H1 (cell line): ENCODE data around the gene TMEM200B. TPM values are rescaled to one million over a fixed set of nuclear protein-coding genes. Genes with fewer than 3 reads are reported as not detected.

ENCODE experiments used
- CTCF ChIA-PET: fragments of 300-600 bp; sonication (Branson Sonifier 250); formaldehyde crosslinking; loops from one replicate; lab custom pipeline; 2021; ENCODE audit not compliant: partially characterized antibody; lab: Charles Lee
- POLR2A ChIA-PET: fragments of 300-600 bp; sonication (Branson Sonifier 250); formaldehyde crosslinking; loops from one replicate; lab custom pipeline; 2021; ENCODE audit warnings: inconsistent platforms; ENCODE audit not compliant: partially characterized antibody; lab: Charles Lee
- DNase-seq, 2 experiments: peaks; one replicate each; pipeline versions ENCODE4 v3.0.0 to v3.0.0-alpha.2; 2010 to 2022; ENCODE audit warnings: low spot score in 2 of 2, low read depth in 1 of 2, mixed read lengths in 1 of 2
- FAIRE-seq: peaks from 2 replicates; lab custom pipeline; 2011; peaks lifted over from hg19 to GRCh38; lab: Jason Lieb, UNC
- H2AFZ ChIP-seq: 2 replicates; pipeline ENCODE4 v1.8.1; 2012; ENCODE audit warnings: low read length, inconsistent platforms
- H2AK5ac ChIP-seq: 2 replicates; pipeline ENCODE4 v1.6.1; 2013; ENCODE audit warnings: low read depth, low read length
- H2BK120ac ChIP-seq: replicated peaks from 2 replicates; pipeline ENCODE3; 2013; ENCODE audit warnings: low read depth, low read length, inconsistent platforms
- H2BK12ac ChIP-seq: 2 replicates; pipeline ENCODE4 v1.6.1; 2013; ENCODE audit warnings: low read depth, low read length
- H2BK15ac ChIP-seq: 2 replicates; pipeline ENCODE4 v1.6.1; 2013; ENCODE audit warnings: low read length
- H2BK20ac ChIP-seq: 2 replicates; pipeline ENCODE4 v1.6.1; 2013; ENCODE audit warnings: low read length
- H2BK5ac ChIP-seq: 2 replicates; pipeline ENCODE4 v1.6.1; 2013; ENCODE audit warnings: low read depth, low read length
- H3K14ac ChIP-seq: 2 replicates; pipeline ENCODE4 v1.6.1; 2013; ENCODE audit warnings: inconsistent platforms; ENCODE audit not compliant: insufficient read length
- H3K18ac ChIP-seq: 2 replicates; pipeline ENCODE4 v1.6.1; 2013; ENCODE audit warnings: low read length; ENCODE audit errors: extremely low read depth
- H3K23ac ChIP-seq: 2 replicates; pipeline ENCODE4 v1.6.1; 2013; ENCODE audit warnings: inconsistent platforms; ENCODE audit not compliant: insufficient read length
- H3K23me2 ChIP-seq: 2 replicates; pipeline ENCODE4 v1.6.1; 2013; ENCODE audit warnings: low read depth, low read length
- H3K27ac ChIP-seq: 2 replicates; pipeline ENCODE4 v1.6.1; 2011; ENCODE audit warnings: low read depth, low read length, inconsistent platforms
- H3K27me3 ChIP-seq, 4 experiments: replicated peaks in 1 of 4; 1 replicate in 1 of 4; 2 replicates in 3 of 4; pipeline versions ENCODE4 v1.6.1 to v1.8.1; 2011 to 2013; ENCODE audit warnings: low read length in 3 of 4, mild to moderate bottlenecking in 3 of 4, inconsistent platforms in 2 of 4, mixed read lengths in 2 of 4, moderate library complexity in 1 of 4; ENCODE audit not compliant: control insufficient read depth in 3 of 4, insufficient read depth in 3 of 4; ENCODE audit errors: extremely low read depth in 1 of 4
- H3K36me3 ChIP-seq, 4 experiments: 2 replicates each; pipeline versions ENCODE4 v1.6.1 to v1.8.1; 2011 to 2013; ENCODE audit warnings: mild to moderate bottlenecking in 4 of 4, low read length in 3 of 4, moderate library complexity in 2 of 4, control low read depth in 1 of 4, inconsistent platforms in 1 of 4; ENCODE audit not compliant: insufficient read depth in 4 of 4, control insufficient read depth in 2 of 4
- H3K4ac ChIP-seq: replicated peaks from 2 replicates; pipeline ENCODE3; 2013; ENCODE audit warnings: low read length, low read depth, mixed read lengths, inconsistent platforms; ENCODE audit not compliant: insufficient read length
- H3K4me1 ChIP-seq, 4 experiments: replicated peaks in 1 of 4; 1 replicate in 1 of 4; 2 replicates in 3 of 4; pipeline versions ENCODE4 v1.6.1 to v1.8.1; 2011 to 2013; ENCODE audit warnings: low read length in 3 of 4, inconsistent platforms in 2 of 4, mixed read lengths in 1 of 4; ENCODE audit not compliant: insufficient read depth in 4 of 4, control insufficient read depth in 3 of 4
- H3K4me2 ChIP-seq, 2 experiments: 2 replicates each; pipeline versions ENCODE4 v1.6.1 to v1.8.1; 2011 to 2013; ENCODE audit warnings: low read depth in 2 of 2, low read length in 2 of 2, control low read depth in 1 of 2, inconsistent platforms in 1 of 2, mild to moderate bottlenecking in 1 of 2; ENCODE audit not compliant: insufficient read depth in 1 of 2
- H3K4me3 ChIP-seq, 4 experiments: fragments of 200-600, 300-600 bp in 1 of 4; sonication (generic), shearing (Covaris generic), sonication (Bioruptor Twin) in 1 of 4; 2 replicates each; pipeline versions ENCODE4 v1.5.1 to v1.8.1; 2011 to 2016; ENCODE audit warnings: low read length in 4 of 4, low read depth in 3 of 4, control low read depth in 2 of 4, inconsistent platforms in 2 of 4, mild to moderate bottlenecking in 2 of 4, mixed read lengths in 1 of 4, moderate library complexity in 1 of 4; ENCODE audit not compliant: insufficient read depth in 2 of 4; ENCODE audit errors: extremely low read depth in 1 of 4
- H3K56ac ChIP-seq: replicated peaks from 2 replicates; pipeline ENCODE3; 2013; ENCODE audit warnings: low read depth, mild to moderate bottlenecking, mixed read lengths, low read length, inconsistent platforms; ENCODE audit not compliant: insufficient read length
- H3K79me1 ChIP-seq: 2 replicates; pipeline ENCODE4 v1.6.1; 2013; ENCODE audit warnings: low read depth, low read length, control low read depth
- H3K79me2 ChIP-seq, 2 experiments: 2 replicates each; pipeline versions ENCODE4 v1.6.1 to v1.8.1; 2012 to 2013; ENCODE audit warnings: low read length in 2 of 2, mild to moderate bottlenecking in 2 of 2, inconsistent platforms in 1 of 2; ENCODE audit not compliant: insufficient read depth in 2 of 2, control insufficient read depth in 1 of 2
- H3K9ac ChIP-seq, 4 experiments: replicated peaks in 1 of 4; 1 replicate in 1 of 4; 2 replicates in 3 of 4; pipeline versions ENCODE4 v1.6.1 to v1.8.1; 2011 to 2013; ENCODE audit warnings: low read depth in 3 of 4, low read length in 3 of 4, control low read depth in 2 of 4, mild to moderate bottlenecking in 2 of 4, moderate library complexity in 2 of 4, inconsistent platforms in 1 of 4; ENCODE audit errors: extremely low read depth in 1 of 4
- H3K9me3 ChIP-seq, 2 experiments: 2 replicates each; pipeline versions ENCODE4 v1.6.1 to v1.8.1; 2012 to 2013; ENCODE audit warnings: mild to moderate bottlenecking in 2 of 2, moderate library complexity in 2 of 2, control low read depth in 1 of 2, inconsistent platforms in 1 of 2, low read depth in 1 of 2, low read length in 1 of 2, mixed read lengths in 1 of 2; ENCODE audit not compliant: insufficient read depth in 2 of 2
- H4K20me1 ChIP-seq, 2 experiments: replicated peaks in 1 of 2; 2 replicates each; pipeline versions ENCODE3 to v1.8.1; 2011 to 2013; ENCODE audit warnings: inconsistent platforms in 2 of 2, low read length in 2 of 2, mild to moderate bottlenecking in 1 of 2; ENCODE audit not compliant: insufficient read depth in 2 of 2, control insufficient read depth in 1 of 2
- H4K5ac ChIP-seq: 2 replicates; pipeline ENCODE4 v1.6.1; 2013; ENCODE audit warnings: low read length, low read depth, mixed read lengths, inconsistent platforms; ENCODE audit not compliant: insufficient read length
- H4K8ac ChIP-seq: 2 replicates; pipeline ENCODE4 v1.8.0; 2013; ENCODE audit warnings: mild to moderate bottlenecking, moderate library complexity, low read length, inconsistent platforms; ENCODE audit not compliant: insufficient read depth; ENCODE audit errors: extremely low read depth
- H4K91ac ChIP-seq: replicated peaks from 2 replicates; pipeline ENCODE3; 2013; ENCODE audit warnings: low read length, mixed read lengths, inconsistent platforms; ENCODE audit not compliant: insufficient read length
- ASH2L ChIP-seq: fragments of 200-600, 300-600 bp; sonication (generic); IDR thresholded peaks from one replicate; pipeline ENCODE4 v1.7.1; 2017; ENCODE audit warnings: low read length
- BACH1 ChIP-seq: IDR thresholded peaks from 2 replicates; pipeline ENCODE4 v1.6.1; 2012; ENCODE audit warnings: low read length, improper control_type of control experiment
- CBX8 ChIP-seq: fragments of 300-800, 300-1000 bp; sonication (generic); IDR thresholded peaks from 2 replicates; pipeline ENCODE4 v1.7.1; 2016; ENCODE audit warnings: low read depth, low read length, borderline replicate concordance
- CTBP2 ChIP-seq: IDR thresholded peaks from 2 replicates; pipeline ENCODE4 v1.7.0; 2011; ENCODE audit warnings: borderline replicate concordance, mild to moderate bottlenecking, moderate library complexity, mixed read lengths, low read length; ENCODE audit not compliant: insufficient read depth, insufficient read length
- HDAC2 ChIP-seq, 2 experiments: fragments of 300-600 bp in 1 of 2; sonication (generic) in 1 of 2; IDR thresholded peaks; 2 replicates each; pipeline ENCODE4 v1.6.1; 2011 to 2012; ENCODE audit warnings: low read depth in 2 of 2, low read length in 2 of 2, mild to moderate bottlenecking in 2 of 2, moderate library complexity in 2 of 2, borderline replicate concordance in 1 of 2, inconsistent platforms in 1 of 2
- NANOG ChIP-seq: IDR thresholded peaks from 2 replicates; pipeline ENCODE4 v1.6.1; 2011; ENCODE audit warnings: low read length, low read depth, mild to moderate bottlenecking, inconsistent platforms; ENCODE audit not compliant: insufficient read depth, poor library complexity, severe bottlenecking
- RBBP5 ChIP-seq: IDR thresholded peaks from 2 replicates; pipeline ENCODE4 v1.7.1; 2012; ENCODE audit warnings: low read depth, mild to moderate bottlenecking, inconsistent platforms, low read length, moderate library complexity, borderline replicate concordance
- TBP ChIP-seq: IDR thresholded peaks from 2 replicates; pipeline ENCODE4 v1.6.1; 2011; ENCODE audit warnings: low read depth, low read length, improper control_type of control experiment
- TCF12 ChIP-seq: IDR thresholded peaks from 2 replicates; pipeline ENCODE4 v1.6.1; 2011; ENCODE audit warnings: low read depth, mild to moderate bottlenecking, low read length
- WGBS, 2 experiments: shearing (Covaris generic) in 1 of 2; methylation state at CpG; one replicate each; pipeline versions ENCODE4 v1.1.6 to v1.1.7; 2013 to 2015; ENCODE audit warnings: low lambda C conversion rate in 2 of 2, mixed read lengths in 2 of 2, inconsistent platforms in 1 of 2, low coverage in 1 of 2, missing lambda C conversion rate in 1 of 2; ENCODE audit not compliant: insufficient replicate concordance in 2 of 2, insufficient coverage in 1 of 2, insufficient read length in 1 of 2; ENCODE audit errors: extremely low coverage in 1 of 2, missing lambda C conversion rate in 1 of 2; 5-methylcytosine and 5-hydroxymethylcytosine counted together
- polyA plus RNA-seq, 7 experiments: library from polyadenylated mRNA; depleted of rRNA in 3 of 7; stranded (reverse) in 5 of 7; unstranded in 2 of 7; fragments of >200 nt in 5 of 7; fragments of 200-250 nt in 2 of 7; gene quantifications; 1 replicate in 5 of 7; 2 replicates in 1 of 7; 4 replicates in 1 of 7; pipeline versions ENCODE4 v1.2.1 to v1.2.3, GENCODE V29; 2011 to 2013; ENCODE audit warnings: missing spikeins in 2 of 7, mixed read lengths in 2 of 7
- total RNA-seq: library from RNA; stranded (reverse); fragmentation: NEBNext Ultra II Directional; extraction: Animal tissue kit (Norgen Biotek cat#: 25700); gene quantifications from 2 replicates; pipeline ENCODE4 v1.2.1, GENCODE V29; 2021

The TMEM200B gene
- total and polyA plus RNA-seq, 2 of the 8 experiments (the other 6 are each of a cell fraction or from before 2014, with no cell fraction given) = 4.9 to 11.0 TPM

DNA sequence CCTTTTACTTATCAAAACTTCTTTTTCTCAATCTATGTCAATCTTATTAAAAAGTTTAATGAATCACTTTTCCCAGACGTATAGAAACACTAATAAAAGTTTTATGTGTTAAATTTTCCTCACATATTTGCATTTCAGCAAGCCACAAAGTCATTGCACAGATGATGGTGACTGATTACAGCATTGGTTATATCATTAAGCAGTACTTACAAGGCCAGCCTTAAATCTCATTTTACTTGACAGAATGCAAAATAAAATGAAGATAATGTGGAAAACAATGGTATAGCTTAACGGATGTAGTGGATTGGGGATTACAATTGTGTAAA is 39.5 kb downstream of the TMEM200B start:
- CTCF ChIA-PET = interaction anchor here (1.0 kb wide), 1 partner anchor 33 kb away, joined by 5 read pairs; no protein-coding TSS in a partner anchor
- Histone ChIP-seq H4K8ac (no peak overlapping the region), H3K79me2 (no peaks in the 10 kb centered on the region), H3K79me1 (no peaks in the 10 kb centered on the region), H2BK120ac (no peak overlapping the region), H3K27me3 (no peaks in the 10 kb centered on the region), H3K4me2 (no peak overlapping the region), H3K4me3 (no peak overlapping the region), H3K4me1 (no peaks in the 10 kb centered on the region), H3K36me3 (no peaks in the 10 kb centered on the region), H3K14ac (no peak overlapping the region), H2BK20ac (no peak overlapping the region), H3K4ac (no peak overlapping the region), H3K23ac (no peak overlapping the region), H4K20me1 (no peaks in the 10 kb centered on the region), H4K5ac (no peak overlapping the region), H2BK15ac (no peak overlapping the region), H3K56ac (no peak overlapping the region), H2BK5ac (no peak overlapping the region), H2BK12ac (no peak overlapping the region), H4K91ac (no peak overlapping the region), H3K27ac (no peak overlapping the region), H3K18ac (no peak overlapping the region), H2AK5ac (no peak overlapping the region), H3K23me2 (no peaks in the 10 kb centered on the region), H3K9me3 (no peaks in the 10 kb centered on the region), H2AFZ (no peak overlapping the region), H3K9ac (no peak overlapping the region)
- no peak for FAIRE-seq
- TF ChIP-seq TCF12 (no peak), RBBP5 (no peak), BACH1 (no peak), HDAC2 (IDR thresholded peaks at IDR 0.05; ENCODE audit: borderline replicate concordance in 1 of 2, low read depth in 2 of 2, low read length in 2 of 2) (no peak), CBX8 (no peak), ASH2L (no peak), TBP (no peak), NANOG (no peak), CTBP2 (no peak)
- DNase-seq = no peak
- 93% methylated on average over 2 of the region's 2 CpGs; no CpG with 5 or more reads in 1 of the 2 experiments for WGBS, 2 experiments
- POLR2A ChIA-PET = no interaction called here
